ENCODE results near the gene SORL1. TPM values are rescaled to one million over a fixed set of nuclear protein-coding genes. Genes with fewer than 3 reads are reported as not detected.
A peak's percentile ranks its signal among the peaks of the same experiment; 100 is the strongest.

Gene SORL1
- total and polyA plus RNA-seq, 2 of the 13 experiments (the other 11 are each of a cell fraction or from before 2014, with no cell fraction given): 21.3 to 148 TPM

DNA sequence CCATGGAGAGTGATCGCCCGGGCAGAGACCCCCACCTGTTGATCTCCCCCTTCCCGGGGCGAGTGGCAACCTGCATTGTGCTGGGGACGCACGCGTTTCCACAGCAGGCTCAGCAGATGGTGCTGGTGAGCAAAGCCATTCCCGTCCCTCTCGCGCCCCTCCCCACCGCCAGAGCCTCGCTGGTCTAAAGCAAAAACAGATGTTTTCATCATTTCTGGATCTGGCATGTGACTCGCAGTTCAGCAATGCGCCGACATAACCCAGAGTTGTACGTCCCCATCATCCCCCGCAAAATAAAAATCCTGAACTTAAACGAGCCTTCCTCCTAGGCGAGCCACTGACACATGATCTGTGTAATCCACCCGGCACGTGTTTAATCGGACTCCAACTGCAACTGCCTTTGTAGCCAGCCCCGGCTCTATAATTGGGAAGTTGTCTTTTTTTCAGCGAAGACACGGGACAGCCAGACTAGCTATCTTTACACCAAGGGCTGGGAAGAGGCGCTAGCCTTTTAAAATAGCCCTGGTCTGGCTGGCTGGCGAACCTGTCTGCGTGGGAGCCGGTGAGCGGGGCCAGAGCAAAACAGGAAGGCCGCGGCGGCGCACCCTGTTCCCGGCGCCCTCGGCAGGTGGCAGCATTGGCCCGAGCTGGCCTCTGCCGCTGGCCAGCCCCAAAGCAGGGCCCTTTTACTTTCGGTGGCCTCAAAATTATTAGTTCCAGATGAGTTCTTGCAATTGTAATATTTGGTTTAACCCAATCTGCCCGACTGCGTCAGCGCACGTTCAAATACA lies 203.6 kb downstream of the SORL1 start (continued):
- TF ChIP-seq SP140L (CRISPR knock-in tag; IDR thresholded peaks at IDR 0.05; ENCODE audit: borderline replicate concordance) (peak; percentile 7; the same call in 1 of the 2 replicates), XRCC5 (optimal IDR thresholded peaks at IDR 0.05; ENCODE audit: low read length) (peak; percentile 53), HNRNPL (IDR thresholded peaks at IDR 0.05; ENCODE audit: low read depth, low read length) (no peak), RFX5 (IDR thresholded peaks at IDR 0.05; ENCODE audit: low read depth, low read length) (no peak), ZNF296 (CRISPR knock-in tag; conservative IDR thresholded peaks at IDR 0.05) (no peak), MBD4 (IDR thresholded peaks at IDR 0.05; ENCODE audit: borderline replicate concordance, low read length) (no peak), TAF1 (CRISPR knock-in tag; IDR thresholded peaks at IDR 0.05) (no peak), ZNF460 (CRISPR knock-in tag; IDR thresholded peaks at IDR 0.05; ENCODE audit: borderline replicate concordance) (no peak), ZNF30 (CRISPR knock-in tag; IDR thresholded peaks at IDR 0.05) (no peak), ZNF850 (CRISPR knock-in tag; conservative IDR thresholded peaks at IDR 0.05) (no peak), ZNF329 (CRISPR knock-in tag; IDR thresholded peaks at IDR 0.05; ENCODE audit: low read depth) (peak; percentile 13; the same call in 1 of the 2 replicates), NAIF1 (CRISPR knock-in tag; IDR thresholded peaks at IDR 0.05; ENCODE audit: borderline replicate concordance) (no peak), FOXP4 (CRISPR knock-in tag; IDR thresholded peaks at IDR 0.05) (peak; percentile 25; the same call in 1 of the 2 replicates), KLF15 (CRISPR knock-in tag; IDR thresholded peaks at IDR 0.05; ENCODE audit: borderline replicate concordance) (no peak), STAT5B (CRISPR knock-in tag; IDR thresholded peaks at IDR 0.05) (0 out of 2 replicates have a peak, but pooled peaks have one; percentile 43), FOXA3 (CRISPR knock-in tag; IDR thresholded peaks at IDR 0.05) (peak; percentile 11; the same call in 1 of the 2 replicates), RFX1 (IDR thresholded peaks at IDR 0.05) (no peak), ZNF574 (CRISPR knock-in tag; IDR thresholded peaks at IDR 0.05) (peak; percentile 19; the same call in 1 of the 2 replicates), ATF7-NPFF (CRISPR knock-in tag; IDR thresholded peaks at IDR 0.05; ENCODE audit: low read depth) (no peak), ONECUT2 (CRISPR knock-in tag; IDR thresholded peaks at IDR 0.05) (no peak), EP300 (IDR thresholded peaks at IDR 0.05; ENCODE audit: low read depth in 2 of 2, low read length in 2 of 2) (no peak), EP300 (CRISPR knock-in tag; IDR thresholded peaks at IDR 0.05; ENCODE audit: borderline replicate concordance) (no peak), RFXAP (CRISPR knock-in tag; IDR thresholded peaks at IDR 0.05; ENCODE audit: borderline replicate concordance) (no peak)
- TF ChIP-seq, protein P1, sequence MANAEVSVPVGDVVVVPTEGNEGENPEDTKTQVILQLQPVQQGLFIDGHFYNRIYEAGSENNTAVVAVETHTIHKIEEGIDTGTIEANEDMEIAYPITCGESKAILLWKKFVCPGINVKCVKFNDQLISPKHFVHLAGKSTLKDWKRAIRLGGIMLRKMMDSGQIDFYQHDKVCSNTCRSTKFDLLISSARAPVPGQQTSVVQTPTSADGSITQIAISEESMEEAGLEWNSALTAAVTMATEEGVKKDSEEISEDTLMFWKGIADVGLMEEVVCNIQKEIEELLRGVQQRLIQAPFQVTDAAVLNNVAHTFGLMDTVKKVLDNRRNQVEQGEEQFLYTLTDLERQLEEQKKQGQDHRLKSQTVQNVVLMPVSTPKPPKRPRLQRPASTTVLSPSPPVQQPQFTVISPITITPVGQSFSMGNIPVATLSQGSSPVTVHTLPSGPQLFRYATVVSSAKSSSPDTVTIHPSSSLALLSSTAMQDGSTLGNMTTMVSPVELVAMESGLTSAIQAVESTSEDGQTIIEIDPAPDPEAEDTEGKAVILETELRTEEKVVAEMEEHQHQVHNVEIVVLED (CRISPR knock-in tag; IDR thresholded peaks at IDR 0.05; ENCODE audit: borderline replicate concordance): peak; percentile 16; the same call in 1 of the 2 replicates

Data from HepG2 (cell line).